ENCODE measurements around the gene COPS4.
"Not testable (repeated sequence)": the region's sequence is repeated elsewhere in the genome, so short reads cannot be mapped to it uniquely, and the experiment has no call there.

Gene COPS4

GRCh38 chr4:83023599-83023998, 11.4 kb upstream of the COPS4 start:
- not testable (repeated sequence) for DNase-seq (ENCODE audit: low read depth in 2 of 2)

DNA sequence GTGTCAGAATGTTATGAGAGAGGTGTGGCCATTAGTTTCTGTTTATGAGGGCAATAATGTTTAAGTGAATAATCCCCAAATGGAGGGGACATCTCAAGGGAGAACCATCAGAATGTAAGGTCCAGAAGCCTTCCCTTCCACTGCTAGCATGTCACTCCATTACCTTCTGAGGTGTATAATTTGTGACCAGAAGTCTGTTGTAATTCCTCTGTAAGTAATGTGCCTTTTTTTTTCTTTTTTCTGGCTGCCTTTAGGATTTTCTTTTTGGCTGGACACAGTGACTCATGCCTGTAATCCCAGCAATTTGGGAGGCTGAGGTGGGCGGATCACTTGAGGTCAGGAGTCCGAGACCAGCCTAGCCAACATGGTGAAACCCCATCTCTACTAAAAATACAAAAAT, 10.8 kb upstream of the COPS4 start:
- DNase-seq (ENCODE audit: low read depth in 2 of 2), result no peak

DNA sequence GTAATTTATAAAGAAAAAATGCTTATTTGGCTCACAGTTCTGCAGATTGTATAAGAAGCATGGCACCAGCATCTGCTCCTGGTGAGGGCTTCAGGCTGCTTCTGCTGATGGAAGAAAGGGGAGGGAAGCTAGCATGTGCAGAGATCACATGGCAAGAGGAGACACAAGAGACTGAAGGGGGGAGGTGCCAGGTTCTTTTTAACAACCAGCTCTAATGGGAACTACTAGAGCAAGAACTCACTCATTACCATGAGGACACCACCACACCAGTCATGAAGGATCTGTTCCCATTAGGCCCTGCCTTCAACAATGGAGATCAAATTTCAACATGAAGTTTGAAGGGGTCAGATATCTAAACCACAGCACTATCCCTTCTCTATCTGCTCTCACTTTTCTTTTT, 9.4 kb upstream of the COPS4 start:
- DNase-seq (ENCODE audit: low read depth in 2 of 2), result no peak

- no peak for DNase-seq (ENCODE audit: low read depth in 2 of 2)
These were observed 6.0 kb upstream of the COPS4 start for GRCh38 chr4:83028976-83029375.

DNA sequence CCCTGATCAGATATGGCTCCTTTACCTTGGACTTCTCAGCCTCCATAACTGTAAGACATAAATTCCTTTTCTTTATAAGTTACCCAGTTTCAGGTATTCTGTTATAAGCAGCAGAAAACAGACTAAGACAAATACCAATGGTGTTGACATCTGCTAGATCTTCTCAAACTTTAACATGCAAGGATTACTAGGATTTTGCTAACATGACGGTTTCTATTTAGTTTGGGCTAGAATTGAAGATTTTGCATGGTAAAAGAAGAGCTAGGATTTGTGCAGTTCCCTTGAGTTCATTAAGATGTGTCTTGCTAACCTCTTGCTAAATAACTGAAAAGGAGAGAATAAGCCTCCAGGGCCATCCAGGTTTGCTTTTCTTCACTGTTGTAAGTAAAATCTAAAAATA, 5.3 kb upstream of the COPS4 start:
- DNase-seq (ENCODE audit: low read depth in 2 of 2), result no peak

- DNase-seq (ENCODE audit: low read depth in 2 of 2), result no peak
These were observed 2.1 kb downstream of the COPS4 start for GRCh38 chr4:83036991-83037665.

- no peak for DNase-seq (ENCODE audit: low read depth in 2 of 2)
These were observed 5.3 kb downstream of the COPS4 start for GRCh38 chr4:83040269-83040668.

DNA sequence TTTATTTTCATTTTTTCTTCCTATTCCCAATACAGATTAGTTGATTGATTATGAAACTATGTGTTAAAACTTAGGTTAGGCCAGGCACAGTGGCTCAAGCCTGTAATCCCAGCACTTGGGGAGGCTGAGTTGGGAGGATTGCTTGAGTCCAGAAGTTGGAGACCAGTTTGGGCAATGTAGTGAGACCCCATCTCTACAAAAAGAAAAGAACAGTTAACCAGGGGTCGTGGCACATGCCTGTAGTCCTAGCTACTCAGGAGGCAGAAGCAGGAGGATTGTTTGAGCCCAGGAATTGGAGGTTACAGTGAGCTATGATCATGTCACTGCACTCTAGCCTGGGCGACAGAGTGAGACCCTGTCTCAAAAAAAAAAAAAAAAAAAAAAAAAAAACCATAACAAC, 8.2 kb downstream of the COPS4 start:
- DNase-seq (ENCODE audit: low read depth in 2 of 2), result not testable (repeated sequence)

DNA sequence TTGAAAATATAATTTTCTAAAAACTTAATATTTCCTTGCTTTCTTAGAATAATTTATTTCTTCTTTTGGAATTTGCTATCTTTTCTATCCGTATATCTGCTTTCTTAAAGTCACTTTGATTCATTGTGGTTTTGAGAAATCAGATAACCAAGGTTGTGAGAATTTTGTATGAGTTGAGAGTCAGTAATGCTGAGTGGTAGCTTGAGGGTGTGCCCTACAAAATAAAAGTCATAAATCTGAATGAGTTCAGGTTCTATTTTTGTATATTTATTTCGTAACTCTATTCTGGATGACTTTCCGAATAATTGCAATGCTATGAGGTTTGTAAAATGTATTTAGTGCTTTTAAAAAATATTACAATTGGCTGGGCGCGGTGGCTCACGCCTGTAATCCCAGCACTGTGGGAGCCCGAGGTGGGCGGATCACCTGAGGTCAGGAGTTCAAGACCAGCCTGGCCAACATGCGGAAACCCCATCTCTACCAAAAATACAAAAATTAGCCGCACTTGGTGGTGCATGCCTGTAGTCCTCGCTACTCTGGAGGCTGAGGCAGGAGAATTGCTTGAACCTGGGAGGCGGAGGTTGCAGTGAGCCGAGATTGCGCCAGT, 8.9 kb downstream of the COPS4 start:
- no peak for DNase-seq (ENCODE audit: low read depth in 2 of 2)

DNA sequence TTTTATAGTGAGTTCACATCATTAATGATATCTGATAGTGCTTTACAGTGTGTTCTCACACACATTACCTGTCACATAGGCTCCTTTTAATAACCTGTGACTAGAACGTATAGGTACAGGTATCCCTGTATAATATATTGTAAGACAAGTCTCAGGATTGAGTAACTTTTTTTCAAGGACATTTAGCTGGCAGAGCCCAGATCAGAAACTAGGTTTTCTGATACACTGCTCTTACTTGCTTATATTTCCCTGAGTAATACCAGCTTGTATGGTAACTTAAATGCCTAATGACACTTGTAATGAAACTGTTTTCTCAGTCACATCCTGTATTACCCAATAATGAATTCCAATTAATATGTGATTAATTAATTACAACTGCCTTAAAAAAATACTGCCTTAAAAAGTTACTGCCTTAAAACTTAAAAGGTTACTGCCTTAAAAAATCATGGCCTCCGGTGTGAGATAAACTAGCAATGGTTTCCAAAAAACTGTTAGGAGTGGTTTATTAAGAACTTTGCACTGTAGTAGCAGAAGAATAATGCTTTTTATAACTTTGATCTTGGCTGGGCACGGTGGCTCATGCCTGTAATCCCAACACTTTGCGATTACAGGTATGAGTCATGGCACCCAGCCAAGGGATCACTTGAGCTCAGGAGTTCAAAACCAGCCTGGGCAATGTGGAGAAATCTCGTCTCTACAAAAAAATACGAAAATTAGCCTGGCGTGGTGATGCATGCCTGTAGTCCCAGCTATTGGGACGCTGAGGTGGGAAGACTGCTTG, 11.9 kb downstream of the COPS4 start:
- no peak for DNase-seq (ENCODE audit: low read depth in 2 of 2)

- not testable (repeated sequence) for DNase-seq (ENCODE audit: low read depth in 2 of 2)
These were observed 13.8 kb downstream of the COPS4 start for GRCh38 chr4:83048781-83049180.

DNA sequence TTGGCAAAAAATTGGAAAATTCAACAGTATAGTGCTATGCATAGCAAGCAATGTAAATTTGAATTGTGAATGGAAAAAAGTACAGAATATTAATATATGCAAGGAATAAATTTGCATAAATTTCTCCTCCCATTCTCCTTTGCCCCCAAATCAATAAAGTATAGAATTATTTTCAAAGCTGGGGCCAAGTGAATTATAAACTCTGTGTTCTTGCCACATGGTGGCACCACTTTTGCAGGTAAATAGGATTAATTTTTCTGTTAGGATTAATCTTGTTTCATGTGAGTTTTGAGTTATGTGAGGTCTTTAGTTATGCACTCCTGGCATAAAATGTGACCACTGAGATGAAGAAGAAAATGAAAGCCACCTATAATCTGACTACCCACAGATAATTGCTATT, 19.9 kb downstream of the COPS4 start:
- no peak for DNase-seq (ENCODE audit: low read depth in 2 of 2)

DNA sequence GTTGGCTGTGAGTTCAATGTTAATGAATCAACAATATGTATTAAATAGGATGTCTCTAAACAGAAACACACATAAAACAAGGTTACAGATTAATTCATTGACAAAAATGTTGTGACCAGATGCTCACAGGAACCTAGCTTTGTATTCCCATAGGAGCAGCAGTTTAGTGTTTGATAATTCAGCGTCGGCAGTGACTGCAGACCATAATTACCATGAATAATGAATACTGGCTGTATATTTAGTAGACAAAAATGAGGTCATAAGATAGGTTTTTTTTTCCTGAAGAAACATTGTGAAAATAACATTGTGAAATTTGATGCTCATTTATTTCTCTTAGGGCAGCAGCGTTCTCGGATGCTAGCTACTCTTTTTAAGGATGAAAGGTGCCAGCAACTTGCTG, 27.8 kb downstream of the COPS4 start:
- no peak for DNase-seq (ENCODE audit: low read depth in 2 of 2)

GRCh38 chr4:83065266-83065665, 30.3 kb downstream of the COPS4 start:
- DNase-seq (ENCODE audit: low read depth in 2 of 2), result no peak

GRCh38 chr4:83067058-83067639, 32.2 kb downstream of the COPS4 start:
- no peak for DNase-seq (ENCODE audit: low read depth in 2 of 2)

- DNase-seq (ENCODE audit: low read depth in 2 of 2), result no peak
These were observed 36.1 kb downstream of the COPS4 start for GRCh38 chr4:83071116-83071515.

DNA sequence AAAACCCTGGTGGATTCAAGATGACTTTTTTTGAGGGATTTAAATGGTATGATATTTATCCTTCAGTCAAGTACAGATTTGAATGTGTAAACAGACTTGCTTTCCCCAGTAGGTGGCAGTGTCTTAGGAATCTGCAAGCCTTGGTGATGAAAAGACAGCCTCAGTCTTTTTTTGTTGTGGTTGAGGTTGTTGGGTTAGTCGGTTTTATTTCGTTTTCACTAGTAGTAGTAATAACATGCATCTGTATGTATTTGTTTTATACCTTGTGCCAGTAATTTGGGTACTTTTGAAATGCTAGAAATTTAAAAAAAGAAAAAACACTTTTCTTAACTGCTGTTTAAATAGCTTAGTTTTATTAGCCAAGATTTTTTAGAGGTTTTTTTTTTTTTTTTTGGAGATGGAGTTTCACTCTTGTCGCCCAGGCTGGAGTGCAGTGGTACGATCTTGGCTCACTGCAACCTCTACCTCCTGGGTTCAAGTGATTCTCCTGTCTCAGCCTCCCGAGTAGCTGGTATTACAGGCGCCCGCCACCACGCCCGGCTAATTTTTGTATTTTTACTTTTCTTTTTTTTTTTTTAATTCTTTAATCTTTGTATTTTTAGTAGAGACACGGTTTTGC, 39.2 kb downstream of the COPS4 start:
- peak in 1 of 2 donors; percentile 32 for DNase-seq (ENCODE audit: low read depth in 2 of 2)

GRCh38 chr4:83074783-83075182, 39.8 kb downstream of the COPS4 start:
- not testable (repeated sequence) for DNase-seq (ENCODE audit: low read depth in 2 of 2)

DNA sequence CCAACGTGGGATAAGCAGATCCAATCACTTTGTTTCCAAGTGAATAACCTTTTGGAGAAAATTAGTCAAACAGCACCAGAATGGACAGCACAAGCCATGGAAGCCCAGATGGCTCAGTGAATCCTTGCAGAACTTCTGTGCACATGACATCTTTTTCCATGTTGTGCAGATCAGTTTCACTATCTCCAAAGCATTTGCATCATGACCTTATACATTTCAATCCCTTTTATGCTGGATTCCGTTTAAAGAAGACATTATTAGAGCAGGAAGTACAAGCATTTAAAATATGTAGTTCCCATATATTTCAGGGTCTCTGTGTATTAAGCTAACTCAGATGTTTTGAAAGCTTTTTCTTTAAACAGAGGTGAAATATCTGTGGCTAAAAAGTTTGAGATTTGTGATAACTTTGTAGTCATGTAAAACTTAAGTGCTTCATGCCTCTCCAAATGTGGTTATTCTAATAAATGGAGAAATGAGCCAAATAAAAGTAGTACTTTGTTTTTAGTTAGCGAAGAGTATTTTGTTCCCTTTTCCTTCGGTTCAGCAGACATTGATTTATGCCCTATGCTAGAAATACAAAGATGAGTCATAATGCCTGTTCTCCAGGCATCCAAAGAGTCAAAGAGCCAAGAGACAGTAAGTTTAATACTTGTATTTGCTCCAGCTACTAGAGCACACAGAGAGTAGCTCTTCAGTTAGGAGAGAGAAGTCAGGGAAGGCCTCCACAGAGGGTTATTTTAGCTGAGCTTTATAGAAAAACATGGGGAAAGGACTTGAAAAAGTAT, 40.5 kb downstream of the COPS4 start:
- no peak for DNase-seq (ENCODE audit: low read depth in 2 of 2)

DNA sequence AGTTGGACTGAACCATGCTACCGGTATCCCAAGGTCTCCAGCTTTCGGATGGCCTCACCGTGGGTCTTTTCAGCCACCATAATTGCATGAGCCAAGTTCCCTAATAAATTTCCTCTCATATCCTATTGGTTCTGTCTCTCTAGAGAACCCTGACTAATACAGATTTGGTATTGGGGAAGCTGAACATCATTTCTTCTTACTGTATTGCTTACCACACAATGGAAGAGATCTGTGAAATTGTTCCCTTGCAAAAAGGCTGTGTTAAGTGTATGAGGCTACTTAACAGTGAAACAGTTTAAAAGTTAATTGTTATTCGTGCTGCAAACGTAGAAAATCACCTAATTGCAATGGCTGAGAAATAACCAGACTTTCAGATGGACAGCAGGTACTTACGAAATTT, 45.6 kb downstream of the COPS4 start:
- DNase-seq (ENCODE audit: low read depth in 2 of 2), result no peak

- no peak for DNase-seq (ENCODE audit: low read depth in 2 of 2)
These were observed 47.8 kb downstream of the COPS4 start for GRCh38 chr4:83082777-83083176.

Data from stimulated activated CD8-positive, alpha-beta memory T cell treated with anti-CD3 and anti-CD28 coated beads, Interleukin-15, amount 100 ng/mL, for 4 hours (primary cell).